RKO (cell line): ENCODE data around the gene FNDC3A.
A peak's percentile ranks its signal among the peaks of the same experiment; 100 is the strongest.
"Not testable (repeated sequence)": the region's sequence is repeated elsewhere in the genome, so short reads cannot be mapped to it uniquely, and the experiment has no call there.

Experiments used
- DNase-seq: peaks from one replicate; pipeline ENCODE4 v3.0.0-alpha.2; 2016; ENCODE audit warnings: low spot score

The FNDC3A gene

DNA sequence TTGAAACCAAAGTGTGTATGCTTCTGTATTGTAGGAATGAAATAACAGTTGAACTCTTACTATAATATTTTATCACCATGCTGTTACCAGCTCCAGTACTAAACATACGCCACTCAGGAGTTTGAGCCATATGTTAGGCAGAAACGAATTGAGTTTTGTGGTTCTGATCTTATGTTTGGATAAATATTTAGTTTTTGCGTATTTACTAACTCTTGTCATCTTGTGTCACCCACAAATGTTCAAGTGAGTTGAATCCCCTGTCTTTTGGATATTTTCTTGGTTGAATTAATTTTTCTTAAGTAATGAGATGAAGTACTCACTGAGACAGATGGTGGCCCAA lies 1.5 kb downstream of the FNDC3A start:
- peak; percentile 51 for DNase-seq

- DNase-seq, result peak; percentile 72
These were observed 2.3 kb downstream of the FNDC3A start for GRCh38 chr13:48977973-48978372.

GRCh38 chr13:48978942-48979601 lies 3.4 kb downstream of the FNDC3A start:
- DNase-seq, result no peak

- no peak for DNase-seq
These were observed 4.2 kb downstream of the FNDC3A start for GRCh38 chr13:48979892-48980291.

- no peak for DNase-seq
These were observed 7.6 kb downstream of the FNDC3A start for GRCh38 chr13:48983331-48983730.

DNA sequence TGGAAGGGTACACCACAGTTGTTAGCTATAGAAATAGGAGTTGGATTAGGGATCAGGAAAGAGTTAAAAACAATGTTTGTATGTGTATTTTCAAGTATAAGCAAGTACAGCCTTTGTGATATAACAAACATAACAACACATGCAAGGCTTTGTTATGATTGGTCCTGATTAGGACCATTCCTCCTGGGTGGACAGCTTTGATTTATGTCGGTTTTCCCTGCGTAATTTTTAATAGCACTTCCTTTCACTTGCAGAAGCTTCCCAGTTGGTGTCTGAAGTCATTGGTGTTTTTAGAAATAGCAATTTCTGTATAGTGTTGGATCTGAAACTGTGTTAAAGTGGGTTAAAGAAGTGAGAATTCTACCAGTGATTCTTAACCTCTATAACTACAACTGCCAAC lies 10.0 kb downstream of the FNDC3A start:
- no peak for DNase-seq

GRCh38 chr13:48990900-48991299 lies 15.2 kb downstream of the FNDC3A start:
- DNase-seq, result no peak

DNA sequence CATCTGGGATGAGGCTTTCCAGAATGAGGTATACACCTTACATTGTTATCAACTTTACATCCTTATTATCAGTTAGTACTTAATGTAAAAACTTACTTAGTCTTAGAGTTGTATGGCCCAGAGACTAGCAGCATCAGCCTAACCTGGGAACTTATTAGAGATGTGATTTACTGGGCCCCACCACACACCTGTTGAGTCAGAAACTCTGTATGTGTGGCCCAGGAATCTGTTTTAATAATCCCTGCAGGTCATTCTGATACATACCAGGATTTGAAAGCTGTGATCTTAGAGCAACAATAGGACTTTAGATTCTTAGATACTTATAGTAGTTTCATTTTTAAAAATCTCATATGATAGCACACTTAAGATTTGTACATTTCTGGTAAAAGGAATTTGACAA lies 17.4 kb downstream of the FNDC3A start:
- DNase-seq, result no peak

DNA sequence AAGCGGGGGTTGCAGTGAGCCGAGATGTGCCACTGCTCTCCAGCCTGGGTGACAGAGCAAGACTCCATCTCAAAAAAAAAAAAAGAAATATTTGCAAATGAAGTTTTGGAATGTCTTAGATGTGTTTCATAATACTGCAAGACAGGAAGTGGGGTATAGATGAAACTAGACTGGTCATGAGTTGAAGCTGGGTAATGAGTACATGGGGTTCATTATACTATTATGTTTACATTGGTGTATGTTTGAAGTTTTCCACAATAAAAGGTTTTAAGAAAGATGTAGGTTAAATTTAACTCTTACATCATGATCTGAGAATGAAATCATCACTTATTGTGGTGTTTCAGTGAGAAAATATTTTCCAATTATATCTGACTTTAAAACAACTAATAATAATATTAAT lies 19.0 kb downstream of the FNDC3A start:
- no peak for DNase-seq

DNA sequence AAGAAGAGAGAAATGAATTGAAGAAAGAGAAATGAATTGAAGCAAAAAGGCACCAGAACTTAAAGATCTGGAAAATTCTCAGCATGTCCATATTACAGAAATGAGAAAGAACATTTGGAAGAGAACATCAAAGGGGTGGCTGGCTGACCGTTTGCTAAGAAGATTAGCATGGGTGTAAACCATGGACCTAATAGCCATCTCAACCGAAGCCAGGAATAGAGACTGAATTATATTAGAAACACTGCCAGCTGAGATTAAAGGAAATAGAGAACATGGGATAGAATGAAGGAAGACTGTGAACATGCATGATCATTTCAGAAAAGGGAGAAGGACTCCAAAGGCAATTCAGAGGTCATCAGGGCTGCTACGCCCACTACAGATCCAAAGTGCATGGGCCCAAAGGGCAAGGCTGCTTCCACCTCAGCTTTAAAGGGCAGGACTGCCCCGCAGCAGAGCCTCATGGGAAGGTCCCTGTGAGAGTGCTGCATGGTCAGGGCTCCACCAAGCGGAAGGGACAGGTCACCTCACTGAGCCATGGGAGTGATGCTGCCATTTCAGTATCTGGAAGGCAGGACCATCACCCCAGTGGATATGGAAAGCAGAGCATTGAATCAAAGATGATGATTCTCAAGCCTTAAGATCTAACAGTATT lies 23.1 kb downstream of the FNDC3A start:
- no peak for DNase-seq

GRCh38 chr13:49000247-49000646 lies 24.5 kb downstream of the FNDC3A start:
- no peak for DNase-seq

- not testable (repeated sequence) for DNase-seq
These were observed 43.4 kb downstream of the FNDC3A start for GRCh38 chr13:49018986-49019635.

- DNase-seq, result no peak
These were observed 44.6 kb downstream of the FNDC3A start for GRCh38 chr13:49020328-49020727.

- DNase-seq, result no peak
These were observed 45.3 kb downstream of the FNDC3A start for GRCh38 chr13:49020940-49021553.

GRCh38 chr13:49021953-49022352 lies 46.2 kb downstream of the FNDC3A start:
- no peak for DNase-seq

DNA sequence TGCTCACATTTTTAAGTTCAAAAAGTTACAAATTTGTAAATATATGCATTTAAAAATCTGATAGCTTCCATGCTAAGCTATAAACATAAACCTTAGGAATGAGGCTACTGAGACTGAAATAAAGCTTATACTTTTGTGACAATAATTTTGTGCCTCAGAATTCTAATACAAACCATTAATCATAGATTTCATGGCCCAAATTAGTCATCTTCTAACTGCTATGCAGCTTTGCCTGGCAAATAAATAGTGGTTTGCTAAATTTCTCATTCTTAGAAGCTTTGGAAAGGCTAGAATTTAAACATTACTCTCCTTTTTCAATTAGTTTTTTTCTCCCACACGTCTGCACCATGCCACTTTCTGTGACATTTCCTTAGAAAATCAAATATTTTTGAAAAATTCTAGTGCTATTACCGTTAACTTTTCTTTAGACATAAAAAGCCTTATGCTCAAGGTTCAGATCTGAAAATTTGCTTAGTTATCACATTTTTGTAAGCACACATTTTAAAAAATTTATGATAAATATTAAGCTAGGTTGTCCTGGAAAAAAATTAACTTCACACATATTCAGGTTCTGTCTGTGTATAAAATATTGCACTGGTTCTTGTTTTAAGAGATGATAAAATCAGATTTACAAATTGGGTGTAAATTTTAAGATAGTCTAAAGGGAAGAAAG lies 46.9 kb downstream of the FNDC3A start:
- DNase-seq, result peak; percentile 5

DNA sequence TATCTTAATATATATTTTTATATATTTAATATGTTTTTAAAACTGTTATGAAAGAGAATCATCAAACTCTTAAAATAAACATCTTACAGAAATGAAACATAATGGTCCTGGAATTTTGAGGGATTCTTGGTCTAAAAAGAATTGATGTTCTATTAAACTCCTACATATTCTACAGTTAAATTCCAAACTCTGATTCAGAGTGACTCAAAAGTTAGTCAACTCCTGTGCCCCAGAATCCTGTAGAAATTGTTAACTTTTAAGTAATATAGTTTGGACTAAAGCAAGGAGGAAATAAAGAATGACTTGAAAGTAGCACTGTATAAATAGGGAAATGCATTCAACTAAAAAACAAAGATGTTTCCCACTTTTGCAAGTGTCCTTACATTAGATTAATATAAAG lies 47.7 kb downstream of the FNDC3A start:
- DNase-seq, result peak; percentile 70

DNA sequence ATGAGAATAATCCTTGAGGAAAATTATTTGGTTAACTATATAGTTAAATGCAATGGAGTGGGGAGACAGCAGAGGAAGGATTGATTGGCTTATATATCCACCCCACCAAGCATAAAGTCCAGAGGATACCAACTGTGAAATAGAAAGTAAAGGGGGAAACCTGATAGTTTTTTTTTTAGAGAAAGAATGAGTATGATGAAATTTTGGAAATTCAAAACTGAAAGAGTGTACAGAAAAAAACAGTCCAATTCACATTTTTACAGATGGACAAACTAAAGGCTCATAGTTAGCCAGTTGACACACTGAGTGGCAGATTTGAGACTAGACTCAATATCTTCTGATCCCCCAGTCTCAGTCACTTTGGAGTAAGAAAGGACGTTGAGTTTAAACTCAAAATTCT lies 51.1 kb downstream of the FNDC3A start:
- no peak for DNase-seq

DNA sequence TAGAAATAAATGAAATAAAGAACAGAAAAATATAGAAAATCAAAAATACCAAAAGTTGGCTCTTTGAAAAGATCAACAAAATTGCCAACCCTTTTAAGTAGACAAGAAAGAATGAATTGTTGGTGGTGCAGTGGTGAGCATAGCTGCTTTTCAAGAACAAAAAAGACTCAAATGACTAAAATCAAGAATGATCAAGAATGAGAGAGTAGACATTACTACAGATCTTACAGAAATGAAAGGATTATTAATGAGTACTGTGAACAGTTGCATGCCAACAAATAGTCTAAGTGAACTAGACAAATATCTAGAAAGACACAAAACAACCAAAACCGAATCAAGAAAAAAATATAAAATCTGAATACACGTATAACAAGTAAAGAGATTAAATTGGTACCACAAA lies 53.9 kb downstream of the FNDC3A start:
- no peak for DNase-seq

DNA sequence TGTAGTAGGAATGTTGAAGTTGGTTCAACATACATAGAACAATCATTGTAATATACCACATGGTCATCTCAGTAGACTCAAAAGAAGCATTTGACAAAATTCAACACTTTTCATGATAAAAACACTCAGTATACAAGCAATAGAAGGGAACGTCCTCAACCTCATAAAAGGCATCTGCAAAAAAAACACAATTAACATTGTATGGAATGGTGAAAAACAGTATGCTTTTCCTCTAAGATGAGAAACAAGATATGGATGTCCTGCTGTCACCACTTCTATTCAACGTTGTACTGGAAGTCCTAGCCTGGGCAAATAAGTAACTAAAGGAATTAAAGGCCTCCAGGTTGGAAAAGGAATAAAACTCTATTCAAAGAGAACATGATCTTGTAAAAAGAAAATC lies 54.5 kb downstream of the FNDC3A start:
- no peak for DNase-seq

DNA sequence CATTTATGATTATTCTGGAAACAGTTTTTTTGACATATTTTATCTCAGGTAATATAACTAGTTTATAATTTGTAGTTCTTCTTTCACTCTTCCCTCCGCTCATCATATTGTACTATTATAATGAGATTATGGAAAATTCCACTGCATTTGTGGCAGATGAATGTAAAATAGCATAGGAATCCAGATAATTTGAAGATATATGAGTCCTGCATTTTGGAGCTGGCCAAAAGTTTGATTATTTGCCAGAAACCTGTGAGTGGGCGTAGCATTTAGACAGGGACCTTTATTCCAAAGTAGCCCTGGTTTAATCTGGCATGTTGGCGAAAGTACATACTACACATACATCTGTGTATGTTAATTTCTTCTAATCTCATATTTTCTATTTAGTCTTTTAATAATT lies 65.2 kb downstream of the FNDC3A start:
- DNase-seq, result no peak

- DNase-seq, result no peak
These were observed 66.8 kb downstream of the FNDC3A start for GRCh38 chr13:49042476-49042875.

DNA sequence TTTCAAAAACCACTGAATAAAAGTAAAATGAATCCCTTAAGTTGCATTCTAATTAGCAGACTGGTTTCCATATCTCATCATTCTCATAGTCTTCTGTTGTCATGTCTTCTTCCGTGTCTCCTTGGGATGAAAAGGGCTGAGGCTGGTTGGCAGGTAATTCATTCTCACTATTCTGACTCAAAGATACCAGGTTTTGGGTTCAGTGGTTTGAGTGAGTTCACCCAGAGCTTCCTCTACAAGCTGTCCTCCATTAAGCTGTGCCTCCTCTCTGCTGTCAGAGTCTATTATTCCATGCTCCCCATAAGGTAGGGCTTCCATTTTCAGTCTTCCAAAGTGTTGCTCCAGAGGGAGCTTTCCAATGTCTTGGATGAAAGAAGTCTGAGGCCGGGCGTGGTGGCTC lies 68.3 kb downstream of the FNDC3A start:
- no peak for DNase-seq
